Nephron (organoid): ENCODE results near the gene SMIM44.

Source experiments
- H3K27ac Mint-ChIP-seq, 3 experiments: 2 replicates each; pipeline ENCODE4 v1.8.0; 2020; ENCODE audit warnings: mixed read lengths in 3 of 3, mild to moderate bottlenecking in 2 of 3, moderate library complexity in 1 of 3
- H3K27me3 Mint-ChIP-seq: 2 replicates; pipeline ENCODE4 v1.8.0; 2021; ENCODE audit warnings: low read depth, mild to moderate bottlenecking, moderate library complexity, mixed read lengths
- H3K36me3 Mint-ChIP-seq: 2 replicates; pipeline ENCODE4 v1.8.0; 2020; ENCODE audit warnings: low read depth, mixed read lengths
- H3K4me1 Mint-ChIP-seq: 2 replicates; pipeline ENCODE4 v1.8.0; 2020; ENCODE audit warnings: mixed read lengths
- H3K4me3 Mint-ChIP-seq, 3 experiments: 2 replicates each; pipeline ENCODE4 v1.8.0; 2020; ENCODE audit warnings: mild to moderate bottlenecking in 3 of 3, mixed read lengths in 3 of 3, moderate library complexity in 2 of 3
- H3K9me3 Mint-ChIP-seq: 2 replicates; pipeline ENCODE4 v1.8.0; 2020; ENCODE audit warnings: mixed read lengths
- TF ChIP-seq, protein P1 (sequence below), 3 experiments: fragments of 200-600 bp; sonication (generic); IDR thresholded peaks; one replicate each; pipeline ENCODE4 v1.5.0; 2021; ENCODE audit warnings: antibody characterized with exemption in 3 of 3; ENCODE audit not compliant: unreplicated experiment in 3 of 3

Gene SMIM44

DNA sequence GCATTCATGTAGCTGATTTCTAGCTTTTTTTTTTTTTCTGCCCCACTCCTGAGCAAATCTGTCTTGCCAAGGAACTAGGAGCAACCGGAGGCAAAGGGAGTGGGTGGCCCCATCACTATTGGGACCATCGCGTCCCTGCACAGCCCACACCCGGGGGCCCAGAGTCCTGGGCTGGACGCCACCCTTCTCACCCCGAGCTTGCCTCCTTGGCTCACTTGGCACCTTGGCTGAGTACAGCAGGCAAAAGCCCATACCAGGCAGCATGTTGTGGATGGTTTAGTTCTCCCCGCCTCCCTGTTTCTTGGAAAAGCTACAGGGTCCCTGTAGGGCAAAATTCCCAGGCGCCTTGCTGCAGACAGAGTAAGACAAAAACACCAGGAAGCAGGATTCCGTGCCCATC, 16.6 kb downstream of the SMIM44 start:
- Mint-ChIP-seq H3K4me3 (no peak overlapping the region), H3K27ac (peak overlapping the region in 2 of 3 experiments; percentile 87), H3K36me3 (peaks cover 19% of the 10 kb centered on the region), H3K27me3 (peaks cover 23% of the 10 kb centered on the region), H3K9me3 (peaks cover 2% of the 10 kb centered on the region), H3K4me1 (peaks cover 34% of the 10 kb centered on the region)
- TF ChIP-seq, protein P1, sequence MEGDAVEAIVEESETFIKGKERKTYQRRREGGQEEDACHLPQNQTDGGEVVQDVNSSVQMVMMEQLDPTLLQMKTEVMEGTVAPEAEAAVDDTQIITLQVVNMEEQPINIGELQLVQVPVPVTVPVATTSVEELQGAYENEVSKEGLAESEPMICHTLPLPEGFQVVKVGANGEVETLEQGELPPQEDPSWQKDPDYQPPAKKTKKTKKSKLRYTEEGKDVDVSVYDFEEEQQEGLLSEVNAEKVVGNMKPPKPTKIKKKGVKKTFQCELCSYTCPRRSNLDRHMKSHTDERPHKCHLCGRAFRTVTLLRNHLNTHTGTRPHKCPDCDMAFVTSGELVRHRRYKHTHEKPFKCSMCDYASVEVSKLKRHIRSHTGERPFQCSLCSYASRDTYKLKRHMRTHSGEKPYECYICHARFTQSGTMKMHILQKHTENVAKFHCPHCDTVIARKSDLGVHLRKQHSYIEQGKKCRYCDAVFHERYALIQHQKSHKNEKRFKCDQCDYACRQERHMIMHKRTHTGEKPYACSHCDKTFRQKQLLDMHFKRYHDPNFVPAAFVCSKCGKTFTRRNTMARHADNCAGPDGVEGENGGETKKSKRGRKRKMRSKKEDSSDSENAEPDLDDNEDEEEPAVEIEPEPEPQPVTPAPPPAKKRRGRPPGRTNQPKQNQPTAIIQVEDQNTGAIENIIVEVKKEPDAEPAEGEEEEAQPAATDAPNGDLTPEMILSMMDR (IDR thresholded peaks at IDR 0.05; ENCODE audit: unreplicated experiment in 3 of 3) = no peak

GRCh38 chr19:3465552-3465951, 17.7 kb downstream of the SMIM44 start:
- TF ChIP-seq, protein P1 (IDR thresholded peaks at IDR 0.05; ENCODE audit: unreplicated experiment in 3 of 3) = no peak
- Mint-ChIP-seq H3K36me3 (peaks cover 19% of the 10 kb centered on the region), H3K4me3 (peak overlapping the region in 2 of 3 experiments; percentile 47 to 60), H3K27ac (peak overlapping the region in 2 of 3 experiments; percentile 87), H3K4me1 (peaks cover 31% of the 10 kb centered on the region), H3K9me3 (peaks cover 2% of the 10 kb centered on the region), H3K27me3 (peaks cover 23% of the 10 kb centered on the region)

DNA sequence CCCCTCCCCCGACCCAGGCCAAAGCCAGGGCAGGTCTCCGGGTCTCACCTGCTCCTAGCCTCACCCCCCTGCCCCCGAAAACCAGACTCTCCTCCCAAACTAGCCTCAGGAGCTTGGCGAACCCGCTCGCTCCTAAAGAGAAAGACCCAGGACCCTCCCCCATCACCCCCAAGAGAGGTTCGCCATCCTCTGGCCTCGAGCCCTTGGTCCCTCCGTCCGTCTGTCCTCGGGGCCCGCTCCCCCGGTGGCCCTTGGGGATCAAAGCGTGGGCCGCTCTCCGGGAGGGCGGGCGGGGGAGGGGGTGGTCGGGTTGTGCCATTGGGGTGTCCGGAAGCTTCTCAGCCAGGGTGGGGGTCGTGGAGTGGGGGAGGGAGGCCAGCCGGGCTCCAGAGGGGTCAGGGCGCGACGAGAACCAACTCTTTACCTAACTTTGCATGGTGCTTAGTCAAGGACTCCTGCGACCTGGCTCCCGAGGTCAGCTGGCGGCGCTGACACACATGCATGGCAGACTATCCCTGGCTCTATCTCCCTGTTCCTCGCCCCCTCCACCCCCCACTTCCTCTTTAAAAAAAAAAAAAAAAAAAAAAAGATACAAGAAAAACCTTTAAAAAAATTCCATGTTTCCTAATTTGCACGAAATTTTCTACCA, 18.5 kb downstream of the SMIM44 start:
- Mint-ChIP-seq H3K27ac (peak overlapping the region in 2 of 3 experiments; percentile 87), H3K9me3 (peaks cover 2% of the 10 kb centered on the region), H3K4me1 (peaks cover 28% of the 10 kb centered on the region), H3K4me3 (peak overlapping the region in 2 of 3 experiments; percentile 38 to 47), H3K27me3 (peaks cover 23% of the 10 kb centered on the region), H3K36me3 (peaks cover 19% of the 10 kb centered on the region)
- TF ChIP-seq, protein P1 (IDR thresholded peaks at IDR 0.05; ENCODE audit: unreplicated experiment in 3 of 3) = no peak

- Mint-ChIP-seq H3K27ac (no peak overlapping the region), H3K9me3 (peaks cover 2% of the 10 kb centered on the region), H3K27me3 (peaks cover 23% of the 10 kb centered on the region), H3K4me1 (peaks cover 33% of the 10 kb centered on the region), H3K36me3 (peaks cover 15% of the 10 kb centered on the region), H3K4me3 (peak overlapping the region in 1 of 3 experiments; percentile 45)
- TF ChIP-seq, protein P1 (IDR thresholded peaks at IDR 0.05; ENCODE audit: unreplicated experiment in 3 of 3) = peak in 1 of 3 experiments; percentile 11
These were observed 19.3 kb downstream of the SMIM44 start for GRCh38 chr19:3463714-3464586.

GRCh38 chr19:3462991-3463713, 20.1 kb downstream of the SMIM44 start:
- Mint-ChIP-seq H3K27me3 (peaks cover 27% of the 10 kb centered on the region), H3K9me3 (peaks cover 2% of the 10 kb centered on the region), H3K4me3 (peak overlapping the region; percentile 60 to 67 (median 67)), H3K36me3 (peaks cover 9% of the 10 kb centered on the region), H3K4me1 (peaks cover 36% of the 10 kb centered on the region), H3K27ac (peak overlapping the region; percentile 79 to 95 (median 94))
- TF ChIP-seq, protein P1 (IDR thresholded peaks at IDR 0.05; ENCODE audit: unreplicated experiment in 3 of 3) = no peak
